Fibroblast of skin of right biceps (primary cell): ENCODE results near the gene FAM117B.

Experiments
- DNase-seq: peaks from one replicate; pipeline ENCODE4 v3.0.0-alpha.2; 2013

The FAM117B gene

GRCh38 chr2:202634556-202635427, at the start of gene FAM117B:
Gene FAM117B, plus strand, starts transcription at chr2:202634969. Its CDS starts 219 bp downstream, at chr2:202635188.
- DNase-seq = peak; percentile 96

- DNase-seq = peak; percentile 67
These were observed 45.9 kb upstream of the FAM117B start for GRCh38 chr2:202588647-202589581.

DNA sequence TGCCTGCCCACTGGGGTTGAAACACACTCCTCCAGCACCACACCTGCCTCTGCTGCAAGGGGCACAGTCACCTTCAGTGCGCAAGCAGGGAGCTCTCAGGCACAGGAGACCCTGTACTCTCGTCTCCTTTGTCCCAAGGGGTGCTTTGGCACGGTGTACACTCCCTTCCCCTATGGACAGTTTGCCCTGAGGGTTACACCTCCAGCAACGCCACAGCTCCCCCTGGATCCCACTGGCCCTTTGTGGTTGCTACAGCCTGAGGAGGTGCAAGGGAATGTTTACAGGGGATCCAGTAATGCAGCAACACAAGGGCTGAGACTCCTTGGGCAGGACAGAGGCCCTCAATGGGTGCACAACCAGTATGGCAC, 45.2 kb upstream of the FAM117B start:
- DNase-seq = no peak

DNA sequence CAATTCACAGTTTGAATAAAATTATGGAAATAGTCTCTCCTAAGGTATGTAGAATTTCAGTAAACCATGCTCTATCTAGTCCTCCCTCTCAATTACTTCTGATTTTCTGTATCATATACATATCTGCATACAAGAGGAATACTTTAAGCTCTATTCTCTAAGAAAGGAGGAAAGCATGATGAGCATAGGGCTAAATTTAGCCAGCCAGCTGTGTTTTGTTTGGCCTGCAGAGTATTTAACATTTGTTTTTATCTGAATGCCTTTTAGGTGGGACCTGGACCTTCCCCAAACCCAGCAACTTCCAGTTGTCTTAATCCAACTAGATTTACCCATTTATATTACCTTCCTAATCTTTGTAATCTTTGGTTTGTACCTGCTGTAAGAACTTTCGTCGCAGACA, 42.2 kb upstream of the FAM117B start:
- DNase-seq = no peak

DNA sequence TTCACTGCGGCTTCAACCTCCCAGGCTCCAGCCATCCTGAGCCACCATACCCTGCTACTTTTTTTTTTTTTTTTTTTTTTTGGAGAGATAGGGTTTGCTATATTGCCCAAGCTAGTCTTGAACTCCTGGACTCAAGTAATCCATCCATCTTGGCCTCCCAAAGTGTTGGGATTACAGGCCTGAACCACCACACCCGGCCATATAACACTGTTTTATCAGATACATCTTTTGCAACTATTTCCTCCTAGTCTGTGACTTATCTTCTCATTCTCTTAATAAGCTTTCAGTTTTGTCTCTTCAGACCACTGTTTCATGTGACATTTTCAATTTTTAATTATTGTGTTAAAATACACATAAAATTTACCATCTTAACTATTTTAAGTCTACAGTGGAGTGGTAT, 35.7 kb upstream of the FAM117B start:
- no peak for DNase-seq

DNA sequence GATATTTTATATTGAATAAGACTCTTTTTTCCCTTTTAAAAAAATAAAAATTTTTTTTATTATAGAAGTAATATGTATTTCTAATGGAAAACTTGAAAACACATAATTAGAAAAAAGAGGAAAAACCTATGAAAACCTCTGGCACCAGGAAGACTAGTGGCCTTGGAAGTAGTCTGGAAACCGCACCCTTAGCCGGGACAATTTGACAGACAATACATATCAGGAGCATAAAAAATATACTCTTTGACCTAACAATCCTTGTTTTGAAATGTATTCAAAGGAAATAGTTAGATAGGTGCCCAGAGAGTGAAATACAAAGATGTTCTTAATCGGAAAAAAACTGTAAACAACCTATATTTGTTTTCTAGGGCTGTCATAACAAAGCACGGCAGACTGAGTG, 34.9 kb upstream of the FAM117B start:
- no peak for DNase-seq

DNA sequence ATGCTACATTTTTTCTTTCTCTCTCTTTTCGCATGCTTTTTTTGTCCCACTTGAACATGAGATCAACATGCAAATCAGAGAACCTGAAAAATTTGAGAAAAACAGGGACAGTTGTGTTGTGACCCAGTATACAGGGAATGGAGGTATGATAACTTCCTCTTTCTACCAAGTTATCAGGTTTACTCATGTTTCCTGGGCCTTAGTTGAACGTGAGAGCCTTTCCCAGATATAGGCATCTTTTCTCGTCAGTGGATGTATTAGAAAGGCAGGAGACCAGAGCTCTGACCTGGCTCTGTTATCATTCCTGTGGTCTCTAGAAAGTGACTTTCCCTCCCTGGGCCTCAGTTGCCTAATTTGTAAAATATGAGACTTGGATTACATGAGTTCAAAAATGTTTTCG, 30.1 kb upstream of the FAM117B start:
- DNase-seq = no peak

GRCh38 chr2:202605174-202605573, 29.6 kb upstream of the FAM117B start:
- DNase-seq = no peak

- no peak for DNase-seq
These were observed 26.5 kb upstream of the FAM117B start for GRCh38 chr2:202608142-202608852.

DNA sequence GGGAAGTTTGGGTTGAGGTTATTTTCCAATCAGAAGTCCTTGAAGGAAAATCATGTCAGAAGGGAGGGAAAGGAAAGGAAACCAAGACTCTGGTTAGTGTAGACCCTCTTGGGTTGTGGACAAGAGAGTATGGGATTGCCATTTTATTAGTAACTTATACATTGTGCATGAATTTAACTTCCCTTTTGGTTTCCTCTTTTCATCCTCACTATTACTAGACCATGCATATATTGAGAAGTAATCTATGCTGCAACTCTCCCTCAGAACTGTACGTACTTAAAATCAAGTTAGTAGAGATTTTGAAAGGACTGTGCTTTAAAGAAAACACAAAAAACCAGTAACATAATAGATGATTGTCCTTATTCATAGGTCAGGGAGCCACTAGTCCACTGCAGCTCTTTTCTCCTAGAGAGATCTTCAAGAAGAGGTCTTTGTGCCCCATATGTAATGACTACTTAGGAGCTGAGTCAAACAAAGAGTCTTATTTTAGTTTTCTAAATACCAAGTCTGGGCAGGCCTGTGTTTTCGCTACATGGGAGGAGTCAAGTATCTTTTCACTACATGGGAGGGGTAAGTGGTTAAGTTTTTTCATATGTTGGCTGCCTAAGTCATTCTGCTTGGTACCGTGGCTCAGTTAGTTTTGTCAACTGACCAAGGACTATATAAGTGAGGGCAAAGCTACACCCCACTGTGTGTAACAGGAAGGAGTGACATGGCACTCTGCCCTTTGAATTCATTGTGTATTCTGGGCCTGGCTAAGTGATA, 25.2 kb upstream of the FAM117B start:
- DNase-seq = no peak

DNA sequence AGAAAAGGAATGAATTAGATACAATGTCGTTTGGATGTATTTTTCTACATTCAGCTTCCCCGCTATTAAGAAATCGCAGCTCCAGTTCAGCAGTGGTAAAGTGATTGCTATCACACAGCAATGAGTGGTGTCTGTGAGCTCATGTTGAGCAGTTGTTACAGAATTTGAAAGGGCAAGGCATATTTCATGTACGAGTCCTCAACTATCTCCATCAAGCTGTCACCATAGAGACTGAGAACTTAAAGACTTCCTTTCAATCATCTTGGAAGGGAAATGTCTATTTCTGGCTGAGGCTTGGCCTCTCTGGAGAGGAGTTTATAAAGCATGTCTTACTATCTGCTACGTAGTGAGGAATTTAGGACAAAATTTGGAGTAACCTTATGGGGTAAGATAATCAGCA, 24.4 kb upstream of the FAM117B start:
- peak; percentile 24 for DNase-seq

DNA sequence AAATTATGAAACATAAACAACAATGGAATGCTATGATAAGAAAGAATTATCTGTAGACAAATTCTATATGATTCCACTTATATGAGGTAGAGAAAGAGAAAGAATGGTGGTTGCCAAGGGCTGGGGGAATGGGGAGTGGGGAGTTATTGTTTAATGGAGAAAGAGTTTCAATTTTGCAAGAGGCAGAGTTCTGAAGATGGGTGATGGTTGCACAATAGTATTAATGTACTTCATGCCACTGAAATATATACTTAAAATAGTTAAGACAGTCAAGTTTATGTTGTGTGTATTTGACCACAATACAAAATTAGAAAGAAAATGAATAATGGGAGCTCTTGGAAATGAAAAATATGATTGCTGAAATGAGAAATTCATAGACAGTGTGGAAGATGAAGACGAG, 22.6 kb upstream of the FAM117B start:
- DNase-seq = no peak

DNA sequence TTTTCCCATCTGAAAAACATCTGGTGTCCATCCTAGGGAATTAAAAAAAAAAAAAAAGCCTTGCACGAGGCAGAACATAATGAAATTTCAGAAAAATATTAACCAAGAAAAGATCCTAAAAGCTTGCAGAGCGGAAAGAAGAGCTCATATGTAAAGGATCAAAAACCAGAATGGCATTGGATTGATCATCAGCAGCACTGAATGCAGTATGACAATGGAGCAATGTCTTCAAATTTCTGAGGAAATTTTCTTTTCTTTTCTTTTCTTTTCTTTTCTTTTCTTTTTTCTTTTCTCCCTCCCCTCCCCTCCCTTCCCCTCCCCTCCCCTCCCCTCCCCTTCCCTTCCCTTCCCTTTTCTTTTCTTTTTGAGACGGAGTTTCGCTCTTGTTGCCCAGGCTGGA, 21.3 kb upstream of the FAM117B start:
- no peak for DNase-seq

DNA sequence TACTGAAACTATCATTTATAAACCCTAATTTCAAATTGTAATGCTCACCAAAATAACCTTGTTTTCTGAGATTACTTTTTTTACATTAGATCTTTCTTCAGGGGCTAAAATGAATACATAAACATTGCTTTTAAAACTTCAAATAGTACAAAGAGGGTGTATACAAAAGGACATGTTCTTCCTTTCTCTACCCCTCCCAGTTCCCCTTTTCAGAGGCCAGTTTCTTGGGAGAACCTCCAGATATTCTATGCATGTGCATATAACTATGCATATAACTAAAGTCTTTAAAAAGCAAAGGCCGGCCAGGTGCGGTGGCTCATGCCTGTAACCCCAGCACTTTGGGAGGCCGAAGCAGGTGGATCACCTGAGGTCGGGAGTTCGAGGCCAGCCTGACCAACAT, 10.6 kb upstream of the FAM117B start:
- no peak for DNase-seq

DNA sequence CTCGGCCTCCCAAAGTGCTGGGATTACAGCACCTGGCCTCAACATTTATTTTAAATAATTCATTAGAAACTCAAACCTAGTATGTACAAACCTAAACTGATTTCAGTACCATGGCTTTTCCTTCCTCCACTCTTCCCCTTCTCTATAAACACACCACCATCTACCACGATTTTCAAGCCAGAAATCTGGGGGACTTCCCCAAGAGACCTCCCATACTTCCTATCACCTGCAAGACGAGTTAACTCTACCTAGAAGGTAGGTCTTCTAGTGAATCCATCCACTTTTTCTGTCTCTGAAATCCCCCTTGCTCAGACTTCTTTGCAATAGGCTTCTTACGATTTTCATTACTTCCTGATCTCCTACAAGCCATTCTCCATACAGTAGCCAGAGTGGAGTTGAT, 7.7 kb upstream of the FAM117B start:
- no peak for DNase-seq

DNA sequence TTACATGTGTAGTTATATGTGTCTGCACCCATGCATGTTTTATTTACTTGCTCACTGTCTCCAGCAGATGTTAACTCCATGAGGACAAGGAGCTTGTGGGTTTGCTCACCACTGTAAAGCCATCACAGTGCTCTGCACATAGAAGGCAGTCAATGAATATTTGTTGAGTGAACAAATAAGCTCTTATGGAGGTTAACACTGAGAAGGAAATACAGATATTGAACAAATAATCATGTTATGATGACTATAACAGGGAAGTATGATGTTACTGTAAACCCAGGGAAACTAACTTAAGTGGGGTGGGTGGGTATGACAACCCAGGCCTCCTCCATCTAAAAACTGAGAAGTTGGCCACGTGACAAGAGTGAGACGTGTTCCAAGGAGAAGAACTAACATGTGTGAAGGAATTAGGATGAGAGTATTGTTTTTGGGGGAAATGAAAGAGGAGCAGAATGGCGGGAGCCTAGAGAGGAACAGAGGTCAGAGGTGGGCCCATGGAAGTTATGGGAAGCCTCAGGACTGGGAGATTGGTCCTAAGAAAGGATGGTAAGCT, 6.0 kb upstream of the FAM117B start:
- DNase-seq = no peak

- DNase-seq = no peak
These were observed 2.0 kb upstream of the FAM117B start for GRCh38 chr2:202632682-202633290.

DNA sequence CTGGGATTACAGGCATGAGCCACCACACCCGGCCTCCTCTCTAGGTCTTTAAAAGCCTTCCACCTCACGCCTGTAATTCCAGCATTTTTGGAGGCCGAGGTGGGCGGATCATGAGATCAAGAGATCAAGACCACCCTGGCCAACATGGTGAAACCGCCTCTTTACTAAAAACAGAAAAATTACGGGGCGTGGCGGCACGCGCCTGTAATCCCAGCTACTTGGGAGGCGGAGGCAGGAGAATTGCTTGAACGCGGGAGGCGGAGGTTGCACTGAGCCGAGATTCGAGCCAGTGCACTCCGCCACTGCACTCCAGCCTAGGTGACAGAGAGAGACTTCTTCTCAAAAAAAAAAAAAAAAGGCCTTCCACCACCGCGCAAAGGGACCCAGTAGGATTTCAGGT, 1.3 kb upstream of the FAM117B start:
- DNase-seq = no peak

DNA sequence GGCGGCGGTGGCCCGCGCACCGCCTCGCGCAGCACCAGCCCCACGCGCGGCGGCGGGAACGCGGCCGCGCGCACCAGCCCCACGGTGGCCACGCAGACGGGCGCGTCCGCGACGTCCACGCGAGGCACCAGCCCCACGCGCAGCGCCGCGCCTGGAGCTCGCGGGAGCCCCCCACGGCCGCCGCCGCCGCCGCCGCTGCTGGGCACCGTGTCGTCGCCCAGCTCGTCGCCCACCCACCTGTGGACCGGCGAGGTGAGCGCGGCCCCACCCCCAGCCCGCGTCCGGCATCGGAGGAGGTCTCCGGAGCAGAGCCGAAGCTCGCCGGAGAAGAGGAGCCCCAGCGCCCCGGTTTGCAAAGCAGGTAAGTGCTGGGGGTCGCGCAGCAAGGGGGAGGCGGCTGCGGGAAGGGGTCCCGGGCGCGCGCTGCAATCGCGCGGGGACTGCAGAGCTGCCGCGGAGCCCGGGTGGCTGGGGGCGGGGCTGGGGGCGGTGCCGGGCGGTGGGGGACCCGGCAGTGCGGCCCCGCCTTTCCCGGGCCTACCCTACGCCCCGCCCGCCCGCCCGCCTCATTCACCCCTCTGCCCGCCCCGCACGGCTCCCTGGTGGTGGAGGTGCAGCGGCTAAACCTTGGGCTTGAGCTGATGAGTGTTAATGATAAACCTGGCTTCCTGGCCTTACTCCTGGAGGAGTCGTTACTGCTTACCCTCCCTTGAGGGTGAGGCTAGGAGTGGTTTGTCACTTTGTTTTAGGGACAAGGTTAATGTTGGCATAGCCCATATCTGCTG, 851 bp downstream of the FAM117B start:
- peak; percentile 62 for DNase-seq

DNA sequence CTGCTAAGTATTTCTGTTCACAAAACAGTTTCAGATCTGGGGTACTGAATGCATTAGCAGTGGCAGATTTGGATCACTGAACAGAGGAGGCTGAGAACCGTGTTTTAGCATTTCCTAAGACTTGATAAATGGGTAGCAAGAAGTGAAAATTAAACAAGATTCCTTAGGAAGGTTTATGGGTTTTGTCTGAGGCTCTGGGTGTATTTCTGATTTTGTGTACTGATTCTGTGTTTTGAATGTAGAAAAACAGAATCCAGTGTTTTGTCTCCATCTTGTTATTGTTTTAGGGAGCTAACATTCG, 1.4 kb downstream of the FAM117B start:
- DNase-seq = no peak

DNA sequence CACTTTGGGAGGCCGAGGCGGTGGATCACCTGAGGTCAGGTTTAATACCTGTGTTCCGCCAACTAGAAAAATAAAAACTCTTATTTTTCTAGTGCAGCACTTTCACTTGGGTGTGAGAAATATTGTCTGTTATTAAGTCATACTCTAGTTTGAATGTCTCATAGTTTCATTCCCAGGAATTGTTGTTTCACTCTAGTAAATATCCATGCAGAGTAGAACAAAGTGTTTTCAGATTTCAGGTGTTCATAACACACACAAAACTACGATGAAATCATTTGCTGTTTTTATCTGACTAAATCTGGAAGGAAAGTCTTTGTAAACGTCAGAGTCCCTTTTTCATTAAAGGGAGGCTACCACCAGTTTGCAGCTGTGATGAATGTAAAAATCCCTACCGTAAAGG, 4.0 kb downstream of the FAM117B start:
- no peak for DNase-seq
